ENCODE data around the gene HENMT1. TPM values are rescaled to one million over a fixed set of nuclear protein-coding genes. Genes with fewer than 3 reads are reported as not detected.
"Not testable (repeated sequence)": the region's sequence is repeated elsewhere in the genome, so short reads cannot be mapped to it uniquely, and the experiment has no call there.

The HENMT1 gene
- total RNA-seq: 10 to 100 TPM; 25.6 to 25.8 TPM

DNA sequence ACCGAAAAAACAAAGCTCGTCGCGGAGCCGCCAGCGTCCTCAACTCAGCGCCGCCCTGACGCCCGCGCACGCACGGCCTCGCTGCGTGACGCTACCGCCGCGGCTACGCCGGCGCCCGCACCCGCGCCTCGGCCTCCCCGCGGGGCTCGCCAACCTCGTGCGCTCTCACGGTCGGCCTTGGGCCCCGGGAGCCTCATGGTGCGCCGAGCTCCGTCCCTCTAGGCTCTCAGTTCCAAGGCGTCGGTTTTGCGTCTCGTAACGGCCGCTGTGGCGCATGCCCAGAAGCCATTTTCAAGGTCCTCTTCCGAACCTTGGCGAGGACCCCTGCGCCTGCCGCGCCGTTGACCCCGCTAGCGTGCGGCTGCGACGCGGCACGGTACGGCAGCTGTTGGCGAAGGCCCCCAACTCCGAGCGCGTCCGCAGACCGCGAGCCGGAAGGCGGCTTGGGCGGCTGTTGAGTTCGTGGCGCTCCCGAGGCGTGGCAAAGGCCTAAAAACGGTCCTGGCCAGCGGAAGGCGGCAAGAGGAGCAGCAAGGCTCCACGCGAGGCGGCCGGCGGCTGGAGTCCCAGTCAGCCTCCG is at the start of gene HENMT1:
HENMT1 (minus strand) TSS at position 64 of the 580 bp plus-strand sequence. CDS start 1,209 bp downstream, outside the sequence.
- Mint-ChIP-seq H3K36me3 (peaks cover 2% of the 10 kb centered on the region), H3K4me1 (ENCODE audit: low read depth) (peaks cover 37% of the 10 kb centered on the region), H3K27me3 (no peaks in the 10 kb centered on the region), H3K9me3 (no peaks in the 10 kb centered on the region), H3K4me3 (peak within 1 kb of the TSS; percentile 82), H3K27ac (peak within 1 kb of the TSS; percentile 94)
- DNase-seq: peak; percentile 86
- POLR2A ChIA-PET: interaction anchor here (0.6 to 4.1 kb wide), 14 partner anchors 9 to 302 kb away, joined by 3 to 79 read pairs (median 4); partner anchors contain the start of genes CLCC1, EEIG2 and PRPF38B
- intact Hi-C loops (cut with micrococcal nuclease): loop anchor here (1.0 kb wide), 2 partner anchors 15 to 85 kb away; partner anchors contain the start of gene STXBP3
- CTCF ChIA-PET: interaction anchor here (0.7 to 2.3 kb wide), 7 partner anchors 14 to 149 kb away, joined by 3 to 13 read pairs (median 5); partner anchors contain the start of genes EEIG2 and PRPF38B

DNA sequence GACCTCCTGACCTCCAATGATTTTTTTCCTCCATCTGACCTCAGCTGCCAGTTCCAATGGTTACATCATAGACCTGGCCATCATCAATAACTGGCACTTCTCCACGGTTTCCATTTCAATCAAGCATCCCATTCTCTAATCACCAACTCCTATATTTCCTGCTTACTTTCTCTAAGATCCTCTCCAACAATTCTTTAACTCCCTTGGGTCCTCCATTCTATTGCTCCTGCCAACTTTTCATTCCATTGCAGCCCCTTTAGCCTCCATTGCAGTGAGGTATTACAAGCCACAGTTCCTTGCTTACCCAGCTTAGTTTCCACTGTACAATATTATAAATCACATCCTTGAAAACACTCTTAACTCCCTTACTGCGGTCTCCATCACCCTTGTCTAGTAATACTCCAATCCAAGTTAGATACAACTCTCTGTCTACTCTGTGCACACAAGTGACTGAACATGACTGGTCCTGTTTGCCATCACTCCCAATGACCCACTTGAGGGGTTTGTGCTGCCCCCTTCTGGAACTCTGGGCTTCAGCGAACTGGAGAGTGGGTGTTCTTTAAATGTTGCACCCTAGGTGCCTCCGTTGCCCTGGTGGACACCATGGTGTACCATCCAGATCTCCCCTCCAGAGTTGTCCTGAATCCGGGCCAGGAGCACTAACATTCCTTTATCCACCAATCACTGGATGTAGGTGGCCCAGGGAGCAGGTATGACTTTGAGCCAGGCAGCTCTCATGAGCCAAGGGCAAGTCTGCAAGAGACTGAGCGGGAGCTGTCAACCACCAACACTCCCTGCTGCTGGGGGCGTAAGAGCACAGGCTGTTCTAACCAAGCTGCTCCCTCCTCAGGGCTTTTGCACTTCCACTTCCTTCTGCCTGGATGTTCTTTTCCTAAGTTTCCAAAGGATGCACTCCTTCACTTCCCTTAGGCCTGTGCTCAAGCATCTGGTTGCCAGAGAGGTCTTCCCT is 48.1 kb upstream of the HENMT1 start:
- H3K27me3 Mint-ChIP-seq: peaks cover 4% of the 10 kb centered on the region

DNA sequence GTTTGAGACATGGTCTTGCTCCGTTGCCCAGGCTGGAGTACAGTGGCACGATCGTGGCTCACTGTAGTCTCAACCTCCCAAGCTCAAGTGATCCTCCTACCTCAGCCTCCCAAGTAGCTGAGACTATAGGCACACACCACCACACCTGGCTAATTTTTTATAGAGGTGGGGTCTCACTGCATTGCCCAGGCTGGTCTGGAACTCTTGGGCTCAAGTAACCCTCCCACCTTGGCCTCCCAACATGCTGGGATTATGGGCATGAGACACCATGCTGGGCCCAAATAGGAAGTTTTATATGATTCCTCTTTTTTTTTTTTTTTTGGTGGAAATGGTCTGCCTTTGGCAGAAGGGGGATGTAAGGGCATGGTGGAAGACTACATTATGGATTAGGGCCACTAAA is 45.8 kb upstream of the HENMT1 start:
- ChIA-PET POLR2A (no interaction called here), CTCF (interaction anchor here (1.0 to 1.7 kb wide), 3 partner anchors 11 to 194 kb away, joined by 3 read pairs; partner anchors contain the start of gene PRPF38B)
- Mint-ChIP-seq H3K9me3 (no peaks in the 10 kb centered on the region), H3K36me3 (peaks cover 6% of the 10 kb centered on the region), H3K27me3 (no peaks in the 10 kb centered on the region), H3K4me1 (ENCODE audit: low read depth) (peaks cover 46% of the 10 kb centered on the region), H3K4me3 (no peak overlapping the region), H3K27ac (no peak overlapping the region)
- intact Hi-C loops (cut with micrococcal nuclease): no loop called here
- DNase-seq: no peak

More for the DNA sequence above, 48.1 kb upstream of the HENMT1 start:
- ChIA-PET POLR2A (no interaction called here), CTCF (interaction anchor here (0.6 to 2.5 kb wide), 9 partner anchors 14 to 200 kb away, joined by 3 to 16 read pairs (median 3); partner anchors contain the start of genes EEIG2 and PRPF38B)
- Mint-ChIP-seq H3K9me3 (no peaks in the 10 kb centered on the region), H3K4me1 (ENCODE audit: low read depth) (peaks cover 28% of the 10 kb centered on the region), H3K4me3 (no peak overlapping the region), H3K36me3 (no peaks in the 10 kb centered on the region), H3K27ac (no peak overlapping the region)
- intact Hi-C loops (cut with micrococcal nuclease): loop anchor here (1.0 to 2.0 kb wide), 2 partner anchors 16 to 197 kb away; partner anchors contain the start of gene PRPF38B
- DNase-seq: peak; percentile 83

DNA sequence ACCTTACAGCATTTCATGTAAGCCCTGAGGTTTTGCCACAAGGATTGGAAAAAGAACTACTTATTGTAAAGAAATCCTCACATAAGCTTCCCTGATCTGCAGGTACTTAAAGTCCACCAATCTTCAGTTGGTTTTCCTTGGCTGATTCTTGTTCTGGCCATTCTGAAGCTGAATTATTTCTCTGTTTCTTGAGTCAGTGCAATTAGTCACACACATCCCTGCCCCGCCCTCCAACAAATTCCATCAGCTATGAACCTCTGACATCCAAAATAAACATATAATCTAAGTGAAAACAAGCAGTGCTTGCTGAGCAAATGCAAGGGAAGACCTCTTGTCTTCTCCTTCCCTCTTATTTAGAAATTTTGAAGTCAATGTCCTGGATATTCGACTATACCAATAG is 43.6 kb upstream of the HENMT1 start:
- Mint-ChIP-seq H3K9me3 (no peaks in the 10 kb centered on the region), H3K4me1 (ENCODE audit: low read depth) (peaks cover 57% of the 10 kb centered on the region), H3K4me3 (no peak overlapping the region), H3K27ac (peak overlapping the region; percentile 92), H3K27me3 (no peaks in the 10 kb centered on the region), H3K36me3 (peaks cover 23% of the 10 kb centered on the region)
- POLR2A ChIA-PET: interaction anchor here (0.6 to 1.7 kb wide), 4 partner anchors 9 to 44 kb away, joined by 3 to 17 read pairs (median 4); partner anchors contain the start of genes HENMT1 and PRPF38B
- no peak for DNase-seq
- intact Hi-C loops (cut with micrococcal nuclease): loop anchor here (1.0 to 2.0 kb wide), 3 partner anchors 42 to 200 kb away; partner anchors contain the start of gene STXBP3
- CTCF ChIA-PET: interaction anchor here (0.7 to 3.7 kb wide), 4 partner anchors 9 to 145 kb away, joined by 3 to 13 read pairs (median 4); partner anchors contain the start of genes EEIG2 and PRPF38B

DNA sequence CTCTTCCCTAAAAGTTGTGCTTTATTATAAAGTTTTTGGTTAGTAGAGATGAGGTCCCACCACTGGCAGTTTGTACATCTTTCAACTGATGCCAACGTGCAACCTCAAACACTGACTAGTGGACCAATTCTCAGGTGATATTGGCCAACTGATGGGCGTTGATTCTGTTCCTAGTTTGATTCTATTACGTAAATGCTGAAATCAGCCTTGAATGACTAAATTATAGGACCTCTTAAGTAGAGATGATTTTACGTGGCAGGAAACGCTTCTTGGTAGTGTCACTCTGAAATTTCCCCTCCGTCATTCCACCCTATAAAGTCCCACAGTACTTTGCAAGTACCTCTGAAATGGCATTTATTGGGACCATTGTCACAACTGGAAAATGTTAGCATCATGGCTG is 43.0 kb upstream of the HENMT1 start:
- Mint-ChIP-seq H3K4me3 (peak overlapping the region; percentile 59), H3K9me3 (no peaks in the 10 kb centered on the region), H3K4me1 (ENCODE audit: low read depth) (peaks cover 60% of the 10 kb centered on the region), H3K27me3 (no peaks in the 10 kb centered on the region), H3K27ac (peak overlapping the region; percentile 92), H3K36me3 (peaks cover 28% of the 10 kb centered on the region)
- ChIA-PET CTCF (interaction anchor here (1.5 to 3.7 kb wide), 2 partner anchors 11 to 61 kb away, joined by 3 to 13 read pairs; partner anchors contain the start of gene PRPF38B), POLR2A (interaction anchor here (1.2 to 2.9 kb wide), 2 partner anchors 11 to 43 kb away, joined by 4 to 39 read pairs; partner anchors contain the start of genes HENMT1 and PRPF38B)
- peak; percentile 54 for DNase-seq
- intact Hi-C loops (cut with micrococcal nuclease): loop anchor here (1.0 to 2.0 kb wide), 3 partner anchors 42 to 199 kb away; partner anchors contain the start of gene STXBP3

DNA sequence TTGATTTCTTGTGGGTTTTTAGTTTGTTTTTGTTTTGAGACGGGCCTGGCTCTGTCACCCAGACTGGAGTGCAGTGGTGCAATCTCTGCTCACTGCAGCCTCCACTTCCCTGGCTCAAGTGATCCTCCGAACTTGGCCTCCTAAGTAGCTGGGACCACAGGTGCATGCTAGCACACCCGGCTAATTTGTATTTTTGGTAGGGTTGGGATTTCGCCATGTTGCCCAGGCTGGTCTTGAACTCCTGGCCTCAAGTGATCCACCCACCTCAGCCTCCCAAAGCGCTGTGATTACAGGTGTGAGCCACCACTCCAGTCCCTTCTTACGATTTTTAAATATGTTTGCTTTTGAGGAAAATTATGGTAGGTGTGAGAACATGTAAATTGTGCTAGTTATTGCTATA is 41.2 kb upstream of the HENMT1 start:
- H3K4me1 Mint-ChIP-seq (ENCODE audit: low read depth): peaks cover 70% of the 10 kb centered on the region
- H3K9me3 Mint-ChIP-seq; DNase-seq; H3K27me3 Mint-ChIP-seq; intact Hi-C loops (cut with micrococcal nuclease); H3K4me3 Mint-ChIP-seq: not testable (repeated sequence)
- POLR2A ChIA-PET: interaction anchor here (1.7 to 2.9 kb wide), 2 partner anchors 9 to 55 kb away, joined by 5 to 39 read pairs; partner anchors contain the start of gene PRPF38B
- CTCF ChIA-PET: interaction anchor here (3.7 kb wide), 1 partner anchor 9 kb away, joined by 13 read pairs; the partner anchor contains the start of gene PRPF38B
- peaks cover 45% of the 10 kb centered on the region for H3K36me3 Mint-ChIP-seq
- H3K27ac Mint-ChIP-seq: peak overlapping the region; percentile 64

DNA sequence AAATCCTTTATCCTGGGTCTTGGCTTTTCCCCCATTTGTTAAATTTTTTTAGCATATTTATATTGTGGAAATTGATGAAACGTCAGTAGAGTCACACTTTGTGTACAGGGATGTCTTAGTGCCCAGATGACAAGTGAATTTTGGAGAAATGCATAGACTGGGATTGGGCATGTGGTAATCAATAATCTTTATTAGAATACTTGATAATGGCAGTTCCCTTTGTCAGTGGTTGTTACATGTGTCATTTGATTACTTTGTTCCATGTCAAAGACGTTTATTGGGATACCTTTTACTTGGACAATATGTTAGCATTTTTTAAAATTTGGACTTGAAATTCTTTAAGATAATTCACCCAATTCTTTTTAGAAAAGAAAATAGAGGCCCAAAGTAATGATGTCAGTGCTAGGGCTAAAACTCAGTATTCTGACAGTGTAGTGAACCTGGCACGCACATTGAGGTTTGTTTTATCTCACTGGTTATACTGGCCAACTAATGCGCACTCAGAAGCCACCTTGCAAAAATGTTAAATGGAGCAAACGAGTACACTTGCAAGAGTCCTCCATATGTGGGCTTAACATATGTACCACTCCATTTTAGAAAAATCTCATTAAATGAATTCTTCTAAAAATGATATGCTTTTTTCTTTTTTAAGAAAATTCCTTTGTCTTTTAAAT is 40.4 kb upstream of the HENMT1 start:
- ChIA-PET CTCF (interaction anchor here (3.7 kb wide), 1 partner anchor 8 kb away, joined by 13 read pairs; the partner anchor contains the start of gene PRPF38B), POLR2A (interaction anchor here (2.9 kb wide), 1 partner anchor 8 kb away, joined by 39 read pairs; the partner anchor contains the start of gene PRPF38B)
- H3K36me3 Mint-ChIP-seq: peaks cover 51% of the 10 kb centered on the region
- no peak overlapping the region for H3K4me3 Mint-ChIP-seq
- no peak overlapping the region for H3K27ac Mint-ChIP-seq
- H3K27me3 Mint-ChIP-seq: no peaks in the 10 kb centered on the region
- DNase-seq: no peak
- H3K9me3 Mint-ChIP-seq: no peaks in the 10 kb centered on the region
- intact Hi-C loops (cut with micrococcal nuclease): no loop called here
- H3K4me1 Mint-ChIP-seq (ENCODE audit: low read depth): peaks cover 78% of the 10 kb centered on the region

DNA sequence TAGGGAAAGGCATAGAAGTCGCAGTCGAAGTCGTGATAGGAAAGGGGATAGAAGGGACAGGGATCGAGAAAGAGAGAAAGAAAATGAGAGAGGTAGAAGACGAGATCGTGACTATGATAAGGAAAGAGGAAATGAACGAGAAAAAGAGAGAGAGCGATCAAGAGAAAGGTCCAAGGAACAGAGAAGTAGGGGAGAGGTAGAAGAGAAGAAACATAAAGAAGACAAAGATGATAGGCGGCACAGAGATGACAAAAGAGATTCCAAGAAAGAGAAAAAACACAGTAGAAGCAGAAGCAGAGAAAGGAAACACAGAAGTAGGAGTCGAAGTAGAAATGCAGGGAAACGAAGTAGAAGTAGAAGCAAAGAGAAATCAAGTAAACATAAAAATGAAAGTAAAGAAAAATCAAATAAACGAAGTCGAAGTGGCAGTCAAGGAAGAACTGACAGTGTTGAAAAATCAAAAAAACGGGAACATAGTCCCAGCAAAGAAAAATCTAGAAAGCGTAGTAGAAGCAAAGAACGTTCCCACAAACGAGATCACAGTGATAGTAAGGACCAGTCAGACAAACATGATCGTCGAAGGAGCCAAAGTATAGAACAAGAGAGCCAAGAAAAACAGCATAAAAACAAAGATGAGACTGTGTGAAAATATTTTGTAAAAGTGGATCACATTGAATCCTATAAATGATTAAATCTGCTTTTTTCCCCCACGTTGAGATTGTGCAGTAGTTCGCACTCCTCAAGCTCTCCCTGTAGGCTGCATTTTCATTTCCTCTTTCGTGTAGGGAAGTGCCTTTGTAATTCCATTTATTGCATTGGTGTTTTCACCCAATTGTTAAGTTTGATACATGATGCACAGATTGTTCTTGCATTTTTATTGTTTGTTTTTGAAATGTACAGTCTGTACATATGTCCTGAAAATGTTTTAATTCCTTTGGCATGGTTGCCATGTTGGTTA is 38.8 kb upstream of the HENMT1 start:
- intact Hi-C loops (cut with micrococcal nuclease): no loop called here
- Mint-ChIP-seq H3K9me3 (no peaks in the 10 kb centered on the region), H3K27me3 (no peaks in the 10 kb centered on the region), H3K4me1 (ENCODE audit: low read depth) (peaks cover 74% of the 10 kb centered on the region), H3K4me3 (peak overlapping the region; percentile 53), H3K27ac (peak overlapping the region; percentile 86), H3K36me3 (peaks cover 63% of the 10 kb centered on the region)
- DNase-seq: no peak
- ChIA-PET CTCF (no interaction called here), POLR2A (no interaction called here)

DNA sequence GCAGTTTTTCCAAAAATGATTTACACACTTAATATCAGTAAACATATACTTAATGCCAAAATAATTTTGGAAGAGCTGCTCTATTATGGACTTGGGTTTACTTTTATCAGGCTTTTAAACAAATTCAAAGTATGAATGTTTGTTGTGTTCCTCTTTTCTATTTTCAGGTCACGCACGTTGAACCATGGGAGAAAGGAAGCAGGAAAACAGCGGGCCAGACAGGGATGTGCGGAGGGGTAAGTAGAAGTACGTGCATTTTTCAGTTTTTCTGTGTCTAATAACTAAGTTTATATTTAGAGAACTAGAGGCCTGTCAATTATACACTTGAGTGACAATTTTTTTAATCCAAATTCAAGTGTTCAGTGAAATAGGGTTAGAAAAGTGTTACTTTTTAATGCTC is 34.6 kb upstream of the HENMT1 start:
- Mint-ChIP-seq H3K27ac (peak overlapping the region; percentile 73), H3K27me3 (no peaks in the 10 kb centered on the region), H3K36me3 (peaks cover 72% of the 10 kb centered on the region), H3K4me1 (ENCODE audit: low read depth) (peaks cover 59% of the 10 kb centered on the region), H3K9me3 (no peaks in the 10 kb centered on the region), H3K4me3 (peak overlapping the region; percentile 55)
- CTCF ChIA-PET: interaction anchor here (1.0 kb wide), 1 partner anchor 9 kb away, joined by 3 read pairs; no protein-coding TSS in a partner anchor
- no peak for DNase-seq
- intact Hi-C loops (cut with micrococcal nuclease): no loop called here
- POLR2A ChIA-PET: interaction anchor here (1.3 kb wide), 1 partner anchor 9 kb away, joined by 4 read pairs; no protein-coding TSS in a partner anchor

Measured in activated CD4-positive, alpha-beta memory T cell treated with anti-CD3 and anti-CD28 coated beads for 36 hours (primary cell).